B cell (primary cell): ENCODE results near the gene SNX20. TPM values are rescaled to one million over a fixed set of nuclear protein-coding genes. Genes with fewer than 3 reads are reported as not detected.

Experiments used
- ATAC-seq: fragments of 200-7000 bp; cut with Tn5 transposase; one replicate; pipeline ENCODE4 v1.10.0; 2021; ENCODE audit warnings: low read depth, mild to moderate bottlenecking, moderate number of reproducible peaks, moderate library complexity
- CTCF ChIA-PET: fragments of 350-600 bp; sonication (Branson Sonifier 250); formaldehyde crosslinking; loops from one replicate; lab custom pipeline; 2021; ENCODE audit warnings: antibody characterized with exemption, inconsistent platforms; lab: Charles Lee
- POLR2A ChIA-PET: fragments of 350-600 bp; sonication (Branson Sonifier 250); formaldehyde crosslinking; loops from one replicate; lab custom pipeline; 2021; ENCODE audit warnings: antibody characterized with exemption; lab: Charles Lee
- DNase-seq: peaks from one replicate; pipeline ENCODE4 v3.0.0; 2013
- H2AFZ ChIP-seq: 2 replicates; pipeline ENCODE4 v1.6.1; 2012; ENCODE audit warnings: mild to moderate bottlenecking, low read depth, low read length; ENCODE audit not compliant: insufficient read depth, poor library complexity, severe bottlenecking
- H3K27ac ChIP-seq, 2 donors: 1 replicate in 1 of 2; 2 replicates in 1 of 2; pipeline ENCODE4 v1.5.1; 2012 to 2013; ENCODE audit warnings: low read length in 2 of 2, mild to moderate bottlenecking in 2 of 2, moderate library complexity in 1 of 2
- H3K27me3 ChIP-seq, 4 experiments: fragments of 200-600 bp in 1 of 4; sonication (generic) in 1 of 4; replicated peaks in 1 of 4; 1 replicate in 2 of 4; 2 replicates in 2 of 4; pipeline versions ENCODE4 v1.6.1 to v1.7.0; 2013 to 2016; ENCODE audit warnings: low read length in 3 of 4, mild to moderate bottlenecking in 2 of 4, mixed read lengths in 1 of 4, moderate library complexity in 1 of 4; ENCODE audit not compliant: insufficient read depth in 4 of 4, control insufficient read depth in 3 of 4; ENCODE audit errors: control extremely low read depth in 1 of 4
- H3K36me3 ChIP-seq, 2 experiments: replicated peaks in 1 of 2; 1 replicate in 1 of 2; 2 replicates in 1 of 2; pipeline versions ENCODE4 v1.6.1 to v1.7.1; 2013; ENCODE audit warnings: low read length in 1 of 2; ENCODE audit not compliant: insufficient read depth in 2 of 2, control insufficient read depth in 1 of 2; ENCODE audit errors: control extremely low read depth in 1 of 2, extremely low read depth in 1 of 2
- H3K4me1 ChIP-seq, 2 donors: fragments of 200-600 bp in 1 of 2; sonication (generic) in 1 of 2; 1 replicate in 1 of 2; 2 replicates in 1 of 2; pipeline versions ENCODE4 v1.5.1 to v1.6.1; 2013 to 2017; ENCODE audit warnings: low read length in 2 of 2; ENCODE audit not compliant: control insufficient read depth in 2 of 2, insufficient read depth in 2 of 2
- H3K4me2 ChIP-seq: replicated peaks from 2 replicates; pipeline ENCODE3; 2012; ENCODE audit warnings: mild to moderate bottlenecking, low read depth, low read length; ENCODE audit not compliant: poor library complexity, severe bottlenecking
- H3K4me3 ChIP-seq, 5 experiments: fragments of 200-600 bp in 1 of 5; sonication (generic) in 1 of 5; 1 replicate in 3 of 5; 2 replicates in 2 of 5; pipeline versions ENCODE4 v1.5.1 to v1.7.0; 2011 to 2016; ENCODE audit warnings: low read length in 4 of 5, mild to moderate bottlenecking in 4 of 5, low read depth in 2 of 5, control low read depth in 1 of 5, moderate library complexity in 1 of 5; ENCODE audit not compliant: insufficient read depth in 1 of 5; ENCODE audit errors: control extremely low read depth in 1 of 5, extremely low read depth in 1 of 5
- H3K79me2 ChIP-seq: fragments of 200-600 bp; sonication (generic); one replicate; pipeline ENCODE4 v1.6.0; 2016; ENCODE audit warnings: low read length; ENCODE audit not compliant: control insufficient read depth, insufficient read depth
- H3K9ac ChIP-seq: fragments of 200-600 bp; sonication (generic); 2 replicates; pipeline ENCODE4 v1.6.1; 2017; ENCODE audit warnings: mild to moderate bottlenecking, low read length, moderate library complexity
- H3K9me3 ChIP-seq, 3 donors: one replicate each; pipeline versions ENCODE4 v1.6.1 to v1.7.1; 2013; ENCODE audit warnings: low read length in 2 of 3; ENCODE audit not compliant: control insufficient read depth in 2 of 3, insufficient read depth in 1 of 3; ENCODE audit errors: control extremely low read depth in 1 of 3
- H4K20me1 ChIP-seq: 2 replicates; pipeline ENCODE4 v1.6.0; 2012; ENCODE audit warnings: mild to moderate bottlenecking, low read length; ENCODE audit not compliant: insufficient read depth, control insufficient read depth, poor library complexity, severe bottlenecking
- H3K27ac Mint-ChIP-seq: one replicate; pipeline ENCODE4 v1.8.0; 2021; ENCODE audit warnings: mixed read lengths
- H3K27me3 Mint-ChIP-seq: one replicate; pipeline ENCODE4 v1.8.0; 2021; ENCODE audit warnings: mixed read lengths
- H3K4me1 Mint-ChIP-seq: one replicate; pipeline ENCODE4 v1.8.0; 2021; ENCODE audit warnings: mixed read lengths
- H3K4me3 Mint-ChIP-seq: one replicate; pipeline ENCODE4 v1.8.0; 2021; ENCODE audit warnings: mixed read lengths
- H3K9me3 Mint-ChIP-seq: one replicate; pipeline ENCODE4 v1.8.0; 2022; ENCODE audit warnings: mixed read lengths; ENCODE audit not compliant: insufficient read depth
- CTCF ChIP-seq: fragments of 200-600 bp; IDR thresholded peaks from one replicate; pipeline ENCODE4 v1.8.0; 2022; ENCODE audit warnings: antibody characterized with exemption, mild to moderate bottlenecking
- EZH2 ChIP-seq: IDR thresholded peaks from 2 replicates; pipeline ENCODE4 v1.6.1; 2012; ENCODE audit warnings: borderline replicate concordance, low read depth, mild to moderate bottlenecking, moderate library complexity, low read length; ENCODE audit not compliant: insufficient read depth, poor library complexity, severe bottlenecking
- WGBS: methylation state at CpG from one replicate; pipeline ENCODE4 v1.1.5; 2013; ENCODE audit warnings: missing lambda C conversion rate; ENCODE audit not compliant: insufficient coverage; 5-methylcytosine and 5-hydroxymethylcytosine counted together
- intact Hi-C: fragments of 100-400 bp; cut with micrococcal nuclease; formaldehyde crosslinking; loops from one replicate; pipeline ENCODE4 v1.10.0; 2022
- polyA plus RNA-seq: library from polyadenylated mRNA; depleted of rRNA; stranded (reverse); fragments of >200 nt; gene quantifications from 2 replicates; pipeline ENCODE4 v1.2.3, GENCODE V29; 2012
- total RNA-seq, 2 donors: library from RNA; stranded (reverse); fragments of 120-200 nt in 1 of 2; gene quantifications; 1 replicate in 1 of 2; 2 replicates in 1 of 2; pipeline versions ENCODE4 v1.2.3 to v1.2.4, GENCODE V29; 2013 to 2022

SNX20 gene
- total and polyA plus RNA-seq, 2 donors (not counting 1 experiment from before 2014, with no cell fraction given) = 34.7 to 43.0 TPM

GRCh38 chr16:50655558-50656055 is 25.5 kb downstream of the SNX20 start:
- no peaks in the 10 kb centered on the region for H4K20me1 ChIP-seq
- H3K4me1 Mint-ChIP-seq = no peaks in the 10 kb centered on the region
- H3K4me3 ChIP-seq = no peak overlapping the region
- intact Hi-C loops = no loop called here
- no peaks in the 10 kb centered on the region for H3K4me1 ChIP-seq
- no peak overlapping the region for H3K9ac ChIP-seq
- H3K27me3 Mint-ChIP-seq = no peaks in the 10 kb centered on the region
- CTCF ChIA-PET = interaction anchor here (1.5 to 1.6 kb wide), 2 partner anchors 9 to 10 kb away, joined by 7 read pairs; no protein-coding TSS in a partner anchor
- POLR2A ChIA-PET = no interaction called here
- peaks cover 0 to 5% (median 0%) of the 10 kb centered on the region in 3 donors for H3K9me3 ChIP-seq
- no peaks in the 10 kb centered on the region for H3K27me3 ChIP-seq
- no peaks in the 10 kb centered on the region for H3K79me2 ChIP-seq
- no peak overlapping the region for H3K4me2 ChIP-seq
- peaks cover 2% of the 10 kb centered on the region for H3K9me3 Mint-ChIP-seq
- H3K36me3 ChIP-seq = no peaks in the 10 kb centered on the region
- no peak overlapping the region for H2AFZ ChIP-seq
- H3K4me3 Mint-ChIP-seq = no peak overlapping the region
- DNase-seq (no peak), ATAC-seq (no peak)
- no peak for TF ChIP-seq CTCF
- no peak for TF ChIP-seq EZH2
- H3K27ac Mint-ChIP-seq = no peak overlapping the region
- 98% methylated on average over 3 of the region's 3 CpGs for WGBS
- H3K27ac ChIP-seq = no peak overlapping the region

- no peak overlapping the region for H3K27ac Mint-ChIP-seq
- peaks cover 2% of the 10 kb centered on the region for H3K9me3 Mint-ChIP-seq
- no peak overlapping the region for H3K4me3 Mint-ChIP-seq
- no peak for DNase-seq
- Histone ChIP-seq H3K27ac (no peak overlapping the region), H3K4me2 (no peak overlapping the region), H3K27me3 (no peaks in the 10 kb centered on the region), H3K4me3 (no peak overlapping the region), H3K4me1 (no peaks in the 10 kb centered on the region), H3K36me3 (no peaks in the 10 kb centered on the region), H3K9me3 (peaks cover 0 to 5% (median 0%) of the 10 kb centered on the region in 3 donors), H3K79me2 (no peaks in the 10 kb centered on the region), H3K9ac (no peak overlapping the region), H2AFZ (no peak overlapping the region), H4K20me1 (no peaks in the 10 kb centered on the region)
- WGBS = 91% methylated on average over 10 of the region's 11 CpGs
- no peak for ATAC-seq
- intact Hi-C loops = no loop called here
- ChIA-PET CTCF (interaction anchor here (1.6 kb wide), 1 partner anchor 11 kb away, joined by 7 read pairs; no protein-coding TSS in a partner anchor), POLR2A (no interaction called here)
- H3K27me3 Mint-ChIP-seq = no peaks in the 10 kb centered on the region
- no peaks in the 10 kb centered on the region for H3K4me1 Mint-ChIP-seq
- TF ChIP-seq CTCF (no peak), EZH2 (no peak)
Measured at GRCh38 chr16:50653633-50654519, 27.2 kb downstream of the SNX20 start.
